Endothelial cell (in vitro differentiated cells): ENCODE data around the gene AGRP. TPM values are rescaled to one million over a fixed set of nuclear protein-coding genes. Genes with fewer than 3 reads are reported as not detected.

Experiments
- DNase-seq: peaks from one replicate; pipeline ENCODE4 v3.0.0; 2021; ENCODE audit warnings: low spot score
- H3K27ac Mint-ChIP-seq: one replicate; pipeline ENCODE4 v1.8.0; 2021; ENCODE audit warnings: mixed read lengths, inconsistent platforms; ENCODE audit not compliant: unreplicated experiment
- H3K27me3 Mint-ChIP-seq: one replicate; pipeline ENCODE4 v1.8.0; 2021; ENCODE audit warnings: mild to moderate bottlenecking, moderate library complexity, mixed read lengths, inconsistent platforms; ENCODE audit not compliant: unreplicated experiment
- H3K36me3 Mint-ChIP-seq: one replicate; pipeline ENCODE4 v1.8.0; 2021; ENCODE audit warnings: mild to moderate bottlenecking, low read depth, mixed read lengths, inconsistent platforms; ENCODE audit not compliant: unreplicated experiment
- H3K4me1 Mint-ChIP-seq: one replicate; pipeline ENCODE4 v1.8.0; 2021; ENCODE audit warnings: mild to moderate bottlenecking, mixed read lengths, inconsistent platforms; ENCODE audit not compliant: unreplicated experiment
- H3K4me3 Mint-ChIP-seq: one replicate; pipeline ENCODE4 v1.8.0; 2021; ENCODE audit warnings: mild to moderate bottlenecking, mixed read lengths, inconsistent platforms; ENCODE audit not compliant: unreplicated experiment
- H3K9me3 Mint-ChIP-seq: one replicate; pipeline ENCODE4 v1.8.0; 2021; ENCODE audit warnings: mixed read lengths, inconsistent platforms; ENCODE audit not compliant: unreplicated experiment
- total RNA-seq: library from RNA; stranded (reverse); fragmentation: NEBNext Ultra II Directional; extraction: Animal tissue kit (Norgen Biotek cat#: 25700); gene quantifications from one replicate; pipeline ENCODE4 v1.2.1, GENCODE V29; 2021; ENCODE audit not compliant: unreplicated experiment
- TF ChIP-seq, protein P1 (sequence below): fragments of 200-600 bp; sonication (generic); IDR thresholded peaks from one replicate; pipeline ENCODE4 v1.5.0; 2021; ENCODE audit warnings: antibody characterized with exemption; ENCODE audit not compliant: unreplicated experiment

AGRP gene
- total RNA-seq, 1 donor from 2014 or later: not detected

DNA sequence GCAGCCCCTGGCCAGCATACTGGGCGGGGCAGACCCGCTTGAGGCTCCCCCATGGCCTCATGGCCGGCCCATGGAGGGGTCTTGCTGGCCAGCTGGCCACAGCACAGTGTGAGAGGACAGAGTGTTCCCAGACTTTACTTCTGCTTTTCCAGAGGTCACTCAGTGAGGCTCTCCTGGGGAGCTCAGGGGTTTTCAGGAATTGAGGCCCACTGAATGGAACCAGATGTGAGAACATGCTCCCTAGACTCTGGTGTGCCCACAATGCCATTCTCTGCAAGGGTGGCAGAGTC is 23.5 kb downstream of the AGRP start:
- peaks cover 19% of the 10 kb centered on the region for H3K4me1 Mint-ChIP-seq
- DNase-seq: no peak
- no peaks in the 10 kb centered on the region for H3K9me3 Mint-ChIP-seq
- H3K36me3 Mint-ChIP-seq: peaks cover 9% of the 10 kb centered on the region
- peaks cover 8% of the 10 kb centered on the region for H3K27me3 Mint-ChIP-seq
- H3K27ac Mint-ChIP-seq: no peak overlapping the region
- TF ChIP-seq, protein P1, sequence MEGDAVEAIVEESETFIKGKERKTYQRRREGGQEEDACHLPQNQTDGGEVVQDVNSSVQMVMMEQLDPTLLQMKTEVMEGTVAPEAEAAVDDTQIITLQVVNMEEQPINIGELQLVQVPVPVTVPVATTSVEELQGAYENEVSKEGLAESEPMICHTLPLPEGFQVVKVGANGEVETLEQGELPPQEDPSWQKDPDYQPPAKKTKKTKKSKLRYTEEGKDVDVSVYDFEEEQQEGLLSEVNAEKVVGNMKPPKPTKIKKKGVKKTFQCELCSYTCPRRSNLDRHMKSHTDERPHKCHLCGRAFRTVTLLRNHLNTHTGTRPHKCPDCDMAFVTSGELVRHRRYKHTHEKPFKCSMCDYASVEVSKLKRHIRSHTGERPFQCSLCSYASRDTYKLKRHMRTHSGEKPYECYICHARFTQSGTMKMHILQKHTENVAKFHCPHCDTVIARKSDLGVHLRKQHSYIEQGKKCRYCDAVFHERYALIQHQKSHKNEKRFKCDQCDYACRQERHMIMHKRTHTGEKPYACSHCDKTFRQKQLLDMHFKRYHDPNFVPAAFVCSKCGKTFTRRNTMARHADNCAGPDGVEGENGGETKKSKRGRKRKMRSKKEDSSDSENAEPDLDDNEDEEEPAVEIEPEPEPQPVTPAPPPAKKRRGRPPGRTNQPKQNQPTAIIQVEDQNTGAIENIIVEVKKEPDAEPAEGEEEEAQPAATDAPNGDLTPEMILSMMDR: no peak
- no peak overlapping the region for H3K4me3 Mint-ChIP-seq

DNA sequence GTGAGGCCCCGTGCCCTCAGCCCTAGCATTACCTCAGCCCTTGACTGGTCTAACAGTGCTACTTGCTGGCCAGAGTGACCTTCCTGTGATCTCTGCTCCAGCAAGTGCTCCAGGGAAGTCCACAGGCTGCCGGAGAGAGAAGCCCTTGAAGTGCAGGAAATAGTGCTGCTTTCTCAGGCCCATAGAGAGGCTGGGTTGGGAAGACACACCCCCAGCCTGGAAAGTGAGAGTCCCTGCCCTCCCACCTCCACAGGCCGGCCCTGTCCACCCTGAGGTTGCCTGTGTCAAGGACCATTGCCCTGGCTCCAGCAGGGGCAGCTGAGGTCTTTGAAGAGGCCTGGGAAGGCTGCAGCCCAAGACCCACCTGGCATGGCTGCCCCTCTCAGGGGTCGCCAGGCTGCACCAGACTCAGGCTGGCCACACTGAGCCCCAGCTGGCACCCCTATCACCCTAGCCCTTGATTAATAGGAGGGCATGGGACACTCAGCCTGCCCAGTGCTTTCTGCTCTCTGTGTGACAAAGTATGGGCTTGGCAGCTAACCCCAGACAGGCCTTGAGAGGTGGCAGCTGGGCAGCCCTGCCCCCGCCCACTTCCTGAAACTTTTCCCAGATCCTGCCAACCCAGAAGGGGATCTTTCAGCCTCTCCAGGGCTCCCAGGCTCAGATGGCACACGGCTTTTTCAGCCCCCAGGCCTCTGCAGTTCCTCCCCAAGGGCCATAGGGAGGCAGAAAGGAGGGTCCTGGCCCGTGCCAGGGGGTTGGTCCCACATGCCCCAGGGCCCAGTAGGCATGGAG is 24.1 kb downstream of the AGRP start:
- Mint-ChIP-seq H3K27ac (peak overlapping the region; percentile 7), H3K4me1 (peaks cover 23% of the 10 kb centered on the region), H3K27me3 (peaks cover 9% of the 10 kb centered on the region), H3K4me3 (no peak overlapping the region), H3K36me3 (peaks cover 9% of the 10 kb centered on the region), H3K9me3 (no peaks in the 10 kb centered on the region)
- DNase-seq: peak; percentile 41
- TF ChIP-seq, protein P1: no peak

DNA sequence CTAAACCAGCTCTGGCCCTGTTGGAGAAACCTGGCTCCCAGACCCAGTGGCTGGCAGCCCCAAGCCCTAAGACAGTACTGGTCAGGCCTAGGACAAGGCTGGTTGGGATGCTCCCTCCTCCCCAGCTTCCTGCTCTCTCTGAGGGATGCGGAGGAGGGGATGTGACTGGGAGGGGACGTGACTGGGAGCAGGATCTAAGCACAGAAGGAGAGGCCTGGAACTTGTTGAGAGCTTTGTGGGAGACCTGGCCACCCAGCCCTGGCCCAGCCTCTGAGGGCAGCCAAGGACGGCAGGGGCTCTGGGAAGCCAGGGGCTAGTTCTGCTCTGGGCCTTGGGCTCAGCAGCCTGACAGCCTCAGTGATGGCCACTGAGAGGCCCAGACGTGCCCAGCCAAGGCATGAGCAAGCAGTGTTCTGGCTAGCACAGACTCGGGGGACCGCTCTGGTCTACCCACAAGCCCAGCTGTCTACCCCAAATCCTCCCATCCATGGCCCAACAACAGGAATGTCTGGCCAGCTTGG is 25.2 kb downstream of the AGRP start:
- H3K4me1 Mint-ChIP-seq: peaks cover 28% of the 10 kb centered on the region
- no peak overlapping the region for H3K27ac Mint-ChIP-seq
- H3K9me3 Mint-ChIP-seq: no peaks in the 10 kb centered on the region
- peaks cover 9% of the 10 kb centered on the region for H3K36me3 Mint-ChIP-seq
- DNase-seq: no peak
- peaks cover 12% of the 10 kb centered on the region for H3K27me3 Mint-ChIP-seq
- TF ChIP-seq, protein P1: no peak
- H3K4me3 Mint-ChIP-seq: no peak overlapping the region

DNA sequence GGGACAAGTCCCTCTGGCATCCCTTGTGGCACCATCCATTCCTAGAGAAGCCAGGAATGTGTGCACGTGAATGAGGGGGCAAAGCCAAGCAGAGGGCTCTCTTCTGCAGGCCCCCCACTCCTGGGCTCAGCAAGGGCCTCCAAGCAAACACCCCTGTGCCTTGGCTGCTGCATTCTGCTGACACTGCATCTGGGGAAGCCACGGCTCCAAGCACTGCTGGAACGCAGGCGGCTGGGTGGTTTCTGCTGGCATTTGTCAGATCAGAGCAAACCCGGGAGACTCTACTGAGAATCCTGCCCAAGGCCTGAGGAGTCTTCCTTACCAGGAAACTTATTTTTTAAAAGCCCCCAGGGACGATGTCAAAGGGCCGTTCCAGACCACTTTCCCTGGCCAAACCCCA is 25.7 kb downstream of the AGRP start:
- H3K27me3 Mint-ChIP-seq: peaks cover 12% of the 10 kb centered on the region
- no peak overlapping the region for H3K27ac Mint-ChIP-seq
- TF ChIP-seq, protein P1: no peak
- H3K9me3 Mint-ChIP-seq: no peaks in the 10 kb centered on the region
- no peak for DNase-seq
- peaks cover 9% of the 10 kb centered on the region for H3K36me3 Mint-ChIP-seq
- peaks cover 28% of the 10 kb centered on the region for H3K4me1 Mint-ChIP-seq
- no peak overlapping the region for H3K4me3 Mint-ChIP-seq

DNA sequence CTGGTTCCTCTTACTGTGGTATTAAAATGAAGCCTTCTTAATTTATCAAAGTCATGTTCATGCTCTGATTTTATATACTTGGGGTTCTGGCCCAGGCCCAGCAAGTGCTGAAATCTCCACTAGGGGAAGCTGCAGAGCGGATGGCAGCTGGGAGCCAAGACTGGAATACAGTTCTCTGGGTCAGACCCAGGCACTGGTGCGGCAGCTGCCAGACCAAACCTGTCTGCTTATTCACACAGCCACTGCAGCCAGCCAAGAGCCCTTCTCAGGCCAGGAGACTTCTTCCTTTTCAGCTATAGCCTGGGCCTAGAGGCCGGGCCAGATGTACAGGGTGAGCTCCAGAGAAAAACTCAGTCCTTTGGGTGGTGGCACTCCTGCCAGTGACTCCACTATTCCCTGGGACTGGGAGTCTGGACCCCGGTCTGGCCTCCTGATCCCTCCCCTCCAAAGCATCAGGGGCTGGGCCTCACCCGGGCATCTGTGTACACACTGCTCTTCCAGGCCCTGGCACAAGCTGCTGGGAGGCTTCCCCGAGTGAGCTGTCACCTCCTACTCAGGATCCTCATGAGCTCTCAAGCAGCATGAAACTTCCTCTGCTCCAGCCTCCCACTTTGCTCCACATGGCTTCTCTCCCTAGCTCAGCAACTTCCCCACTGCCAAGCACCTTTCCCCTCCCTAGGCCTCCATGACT is 26.8 kb downstream of the AGRP start:
- TF ChIP-seq, protein P1: no peak
- Mint-ChIP-seq H3K9me3 (no peaks in the 10 kb centered on the region), H3K27me3 (peaks cover 11% of the 10 kb centered on the region), H3K4me3 (peak overlapping the region; percentile 63), H3K4me1 (peaks cover 28% of the 10 kb centered on the region), H3K27ac (no peak overlapping the region), H3K36me3 (peaks cover 7% of the 10 kb centered on the region)
- no peak for DNase-seq
